GM19238 (cell line): ENCODE measurements around the gene CPB1.

Experiments
- DNase-seq: peaks from one replicate; pipeline ENCODE4 v3.0.0; 2011; ENCODE audit warnings: low spot score; ENCODE audit not compliant: insufficient read length

CPB1 gene

GRCh38 chr3:148881286-148881685 lies 53.7 kb downstream of the CPB1 start:
- DNase-seq, result no peak

GRCh38 chr3:148882288-148882687 lies 54.7 kb downstream of the CPB1 start:
- DNase-seq, result no peak

- DNase-seq, result no peak
These were observed 55.6 kb downstream of the CPB1 start for GRCh38 chr3:148883163-148883562.

- DNase-seq, result no peak
These were observed 56.6 kb downstream of the CPB1 start for GRCh38 chr3:148884261-148884660.

GRCh38 chr3:148889828-148890227 lies 62.2 kb downstream of the CPB1 start:
- DNase-seq, result no peak

- DNase-seq, result no peak
These were observed 68.5 kb downstream of the CPB1 start for GRCh38 chr3:148896062-148896461.

- DNase-seq, result no peak
These were observed 74.6 kb downstream of the CPB1 start for GRCh38 chr3:148901987-148902791.

GRCh38 chr3:148903022-148903442 lies 75.4 kb downstream of the CPB1 start:
- DNase-seq, result no peak

GRCh38 chr3:148903941-148904340 lies 76.3 kb downstream of the CPB1 start:
- no peak for DNase-seq

GRCh38 chr3:148906667-148907066 lies 79.1 kb downstream of the CPB1 start:
- DNase-seq, result no peak
